SK-N-SH treated with all-trans-retinoic acid at 6 μM for 48 hours (cell line): ENCODE results near the gene SPOCD1.

ENCODE experiments used
- ATAC-seq: fragments of 200-7000 bp; cut with Tn5 transposase; 3 replicates; pipeline ENCODE4 v1.9.1; 2020; ENCODE audit warnings: mild to moderate bottlenecking, moderate library complexity
- ARNTL ChIP-seq: fragments of 450-650 bp; formaldehyde crosslinking; IDR thresholded peaks from 2 replicates; pipeline ENCODE4 v1.5.0; 2020; ENCODE audit warnings: low read depth, mild to moderate bottlenecking, moderate library complexity, borderline replicate concordance
- BACH2 ChIP-seq: fragments of 250-450 bp; sonication (Bioruptor Pico); IDR thresholded peaks from 2 replicates; pipeline ENCODE4 v1.9.0; 2021; ENCODE audit warnings: mild to moderate bottlenecking, borderline replicate concordance
- CSDC2 ChIP-seq: fragments of 250-450 bp; sonication (Bioruptor Pico); IDR thresholded peaks from 2 replicates; pipeline ENCODE4 v1.5.0; 2020; ENCODE audit warnings: mild to moderate bottlenecking, moderate library complexity
- ESRRG ChIP-seq: fragments of 250-450 bp; sonication (Bioruptor Pico); IDR thresholded peaks from 2 replicates; pipeline ENCODE4 v1.6.1; 2021; ENCODE audit warnings: mild to moderate bottlenecking
- GLIS3 ChIP-seq: fragments of 250-450 bp; sonication (Bioruptor Pico); IDR thresholded peaks from 2 replicates; pipeline ENCODE4 v1.5.0; 2020; ENCODE audit warnings: mild to moderate bottlenecking, moderate library complexity
- ISL1 ChIP-seq: fragments of 250-450 bp; sonication (Bioruptor Pico); IDR thresholded peaks from 2 replicates; pipeline ENCODE4 v2.1.2; 2022; ENCODE audit warnings: mild to moderate bottlenecking, moderate library complexity
- OSR1 ChIP-seq: fragments of 250-450 bp; sonication (Bioruptor Pico); IDR thresholded peaks from 2 replicates; pipeline ENCODE4 v1.8.0; 2022; ENCODE audit warnings: moderate library complexity, mild to moderate bottlenecking, inconsistent platforms
- PPARA ChIP-seq: fragments of 250-450 bp; sonication (Bioruptor Pico); IDR thresholded peaks from 2 replicates; pipeline ENCODE4 v1.5.0; 2020; ENCODE audit warnings: mild to moderate bottlenecking, borderline replicate concordance
- RARB ChIP-seq: fragments of 250-450 bp; sonication (Bioruptor Pico); IDR thresholded peaks from 2 replicates; pipeline ENCODE4 v1.8.0; 2021; ENCODE audit warnings: mild to moderate bottlenecking, moderate library complexity
- TCF4 ChIP-seq: fragments of 250-450 bp; sonication (Bioruptor Pico); IDR thresholded peaks from 2 replicates; pipeline ENCODE4 v1.8.0; 2021; ENCODE audit warnings: mild to moderate bottlenecking, moderate library complexity, borderline replicate concordance
- TOX ChIP-seq: fragments of 250-450 bp; sonication (Bioruptor Pico); IDR thresholded peaks from 2 replicates; pipeline ENCODE4 v1.8.0; 2021; ENCODE audit warnings: mild to moderate bottlenecking, moderate library complexity, borderline replicate concordance
- ZC3H10 ChIP-seq: fragments of 250-450 bp; sonication (Bioruptor Pico); IDR thresholded peaks from 2 replicates; pipeline ENCODE4 v1.5.1; 2021; ENCODE audit warnings: mild to moderate bottlenecking, moderate library complexity
- ZFP3 ChIP-seq: fragments of 250-450 bp; sonication (Bioruptor Pico); IDR thresholded peaks from 2 replicates; pipeline ENCODE4 v1.5.0; 2020; ENCODE audit warnings: mild to moderate bottlenecking, moderate library complexity
- ZFP30 ChIP-seq: fragments of 450-650 bp; formaldehyde crosslinking; IDR thresholded peaks from 2 replicates; pipeline ENCODE4 v1.5.0; 2022; ENCODE audit warnings: mild to moderate bottlenecking, moderate library complexity
- ZNF565 ChIP-seq: fragments of 450-650 bp; formaldehyde crosslinking; conservative IDR thresholded peaks from 2 replicates; pipeline ENCODE4 v1.5.0; 2020; ENCODE audit warnings: low read depth, mild to moderate bottlenecking, moderate library complexity
- ZNF70 ChIP-seq: fragments of 450-650 bp; formaldehyde crosslinking; IDR thresholded peaks from 2 replicates; pipeline ENCODE4 v1.5.0; 2020; ENCODE audit warnings: mild to moderate bottlenecking, moderate library complexity
- ZNF8 ChIP-seq: fragments of 450-650 bp; formaldehyde crosslinking; IDR thresholded peaks from 2 replicates; pipeline ENCODE4 v1.5.0; 2020; ENCODE audit warnings: mild to moderate bottlenecking, moderate library complexity
- TF ChIP-seq, protein P1 (sequence below): fragments of 250-450 bp; sonication (Bioruptor Pico); IDR thresholded peaks from 2 replicates; pipeline ENCODE4 v1.5.1; 2021; ENCODE audit warnings: mild to moderate bottlenecking, moderate library complexity
- TF ChIP-seq, protein P2 (sequence below): fragments of 250-450 bp; sonication (Bioruptor Pico); IDR thresholded peaks from 2 replicates; pipeline ENCODE4 v1.8.0; 2021; ENCODE audit warnings: low read depth, mild to moderate bottlenecking, moderate library complexity, borderline replicate concordance
- TF ChIP-seq, protein P3 (sequence below): fragments of 250-450 bp; sonication (Bioruptor Pico); IDR thresholded peaks from 2 replicates; pipeline ENCODE4 v1.5.1; 2020; ENCODE audit warnings: low read depth, mild to moderate bottlenecking, moderate library complexity
- TF ChIP-seq, protein P4 (sequence below): fragments of 250-450 bp; sonication (Bioruptor Pico); IDR thresholded peaks from 2 replicates; pipeline ENCODE4 v1.5.0; 2020; ENCODE audit warnings: mild to moderate bottlenecking, moderate library complexity
- TF ChIP-seq, protein P5 (sequence below): fragments of 250-450 bp; sonication (Bioruptor Pico); IDR thresholded peaks from 2 replicates; pipeline ENCODE4 v1.8.0; 2020; ENCODE audit warnings: mild to moderate bottlenecking, moderate library complexity, borderline replicate concordance

The SPOCD1 gene

DNA sequence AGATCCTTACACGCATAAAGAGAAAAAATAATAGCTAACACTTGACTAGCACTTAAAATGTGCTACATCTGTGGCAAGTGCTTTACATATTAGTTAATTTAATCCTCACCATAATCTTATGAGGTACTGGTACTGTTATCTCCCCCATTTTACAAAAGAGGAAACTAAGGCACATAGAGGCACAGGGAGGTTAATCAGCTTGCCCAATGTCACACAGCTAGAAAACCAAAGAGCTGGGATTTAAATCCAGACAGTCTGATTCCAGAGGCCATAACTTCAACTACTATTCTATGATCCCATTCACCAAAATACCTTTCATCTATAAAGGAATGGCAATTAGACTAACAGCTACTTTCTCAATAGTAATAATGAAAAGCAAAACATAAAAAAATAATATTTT lies 11.7 kb downstream of the SPOCD1 start:
- no peak for ATAC-seq

DNA sequence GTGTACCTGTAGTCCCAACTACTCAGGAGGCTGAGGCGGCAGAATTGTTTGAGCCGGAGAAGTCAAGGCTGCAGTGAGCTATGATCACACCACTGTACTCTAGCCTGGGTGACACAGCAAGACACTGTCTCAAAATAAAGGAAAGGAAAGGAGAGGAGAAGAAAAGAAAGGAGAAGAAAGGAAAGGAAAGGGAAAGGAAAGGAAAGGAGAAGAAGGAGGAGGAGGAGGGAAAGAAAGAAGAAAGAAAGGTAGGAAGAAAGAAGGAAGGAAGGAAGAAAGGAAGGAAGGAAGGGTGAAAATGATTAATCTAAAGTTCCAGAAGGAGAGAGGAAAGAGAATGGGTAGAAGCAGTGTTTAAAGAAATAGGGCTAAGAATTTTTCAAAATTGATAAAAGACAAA lies 12.2 kb downstream of the SPOCD1 start:
- no peak for ATAC-seq
- TF ChIP-seq, protein P1, sequence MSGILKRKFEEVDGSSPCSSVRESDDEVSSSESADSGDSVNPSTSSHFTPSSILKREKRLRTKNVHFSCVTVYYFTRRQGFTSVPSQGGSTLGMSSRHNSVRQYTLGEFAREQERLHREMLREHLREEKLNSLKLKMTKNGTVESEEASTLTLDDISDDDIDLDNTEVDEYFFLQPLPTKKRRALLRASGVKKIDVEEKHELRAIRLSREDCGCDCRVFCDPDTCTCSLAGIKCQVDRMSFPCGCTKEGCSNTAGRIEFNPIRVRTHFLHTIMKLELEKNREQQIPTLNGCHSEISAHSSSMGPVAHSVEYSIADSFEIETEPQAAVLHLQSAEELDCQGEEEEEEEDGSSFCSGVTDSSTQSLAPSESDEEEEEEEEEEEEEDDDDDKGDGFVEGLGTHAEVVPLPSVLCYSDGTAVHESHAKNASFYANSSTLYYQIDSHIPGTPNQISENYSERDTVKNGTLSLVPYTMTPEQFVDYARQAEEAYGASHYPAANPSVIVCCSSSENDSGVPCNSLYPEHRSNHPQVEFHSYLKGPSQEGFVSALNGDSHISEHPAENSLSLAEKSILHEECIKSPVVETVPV (CRISPR knock-in tag), result no peak
- TF ChIP-seq, protein P2, sequence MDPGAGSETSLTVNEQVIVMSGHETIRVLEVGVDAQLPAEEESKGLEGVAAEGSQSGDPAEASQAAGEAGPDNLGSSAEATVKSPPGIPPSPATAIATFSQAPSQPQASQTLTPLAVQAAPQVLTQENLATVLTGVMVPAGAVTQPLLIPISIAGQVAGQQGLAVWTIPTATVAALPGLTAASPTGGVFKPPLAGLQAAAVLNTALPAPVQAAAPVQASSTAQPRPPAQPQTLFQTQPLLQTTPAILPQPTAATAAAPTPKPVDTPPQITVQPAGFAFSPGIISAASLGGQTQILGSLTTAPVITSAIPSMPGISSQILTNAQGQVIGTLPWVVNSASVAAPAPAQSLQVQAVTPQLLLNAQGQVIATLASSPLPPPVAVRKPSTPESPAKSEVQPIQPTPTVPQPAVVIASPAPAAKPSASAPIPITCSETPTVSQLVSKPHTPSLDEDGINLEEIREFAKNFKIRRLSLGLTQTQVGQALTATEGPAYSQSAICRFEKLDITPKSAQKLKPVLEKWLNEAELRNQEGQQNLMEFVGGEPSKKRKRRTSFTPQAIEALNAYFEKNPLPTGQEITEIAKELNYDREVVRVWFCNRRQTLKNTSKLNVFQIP (CRISPR knock-in tag), result no peak
- TF ChIP-seq, protein P3, sequence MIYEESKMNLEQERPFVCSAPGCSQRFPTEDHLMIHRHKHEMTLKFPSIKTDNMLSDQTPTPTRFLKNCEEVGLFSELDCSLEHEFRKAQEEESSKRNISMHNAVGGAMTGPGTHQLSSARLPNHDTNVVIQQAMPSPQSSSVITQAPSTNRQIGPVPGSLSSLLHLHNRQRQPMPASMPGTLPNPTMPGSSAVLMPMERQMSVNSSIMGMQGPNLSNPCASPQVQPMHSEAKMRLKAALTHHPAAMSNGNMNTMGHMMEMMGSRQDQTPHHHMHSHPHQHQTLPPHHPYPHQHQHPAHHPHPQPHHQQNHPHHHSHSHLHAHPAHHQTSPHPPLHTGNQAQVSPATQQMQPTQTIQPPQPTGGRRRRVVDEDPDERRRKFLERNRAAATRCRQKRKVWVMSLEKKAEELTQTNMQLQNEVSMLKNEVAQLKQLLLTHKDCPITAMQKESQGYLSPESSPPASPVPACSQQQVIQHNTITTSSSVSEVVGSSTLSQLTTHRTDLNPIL (CRISPR knock-in tag), result no peak
- no peak for TF ChIP-seq ISL1 (CRISPR knock-in tag)
- no peak for TF ChIP-seq PPARA (CRISPR knock-in tag)
- TF ChIP-seq RARB, result no peak
- TF ChIP-seq TOX, result no peak
- TF ChIP-seq ESRRG (CRISPR knock-in tag), result no peak
- no peak for TF ChIP-seq OSR1 (CRISPR knock-in tag)
- no peak for TF ChIP-seq ZC3H10 (CRISPR knock-in tag)
- TF ChIP-seq, protein P4, sequence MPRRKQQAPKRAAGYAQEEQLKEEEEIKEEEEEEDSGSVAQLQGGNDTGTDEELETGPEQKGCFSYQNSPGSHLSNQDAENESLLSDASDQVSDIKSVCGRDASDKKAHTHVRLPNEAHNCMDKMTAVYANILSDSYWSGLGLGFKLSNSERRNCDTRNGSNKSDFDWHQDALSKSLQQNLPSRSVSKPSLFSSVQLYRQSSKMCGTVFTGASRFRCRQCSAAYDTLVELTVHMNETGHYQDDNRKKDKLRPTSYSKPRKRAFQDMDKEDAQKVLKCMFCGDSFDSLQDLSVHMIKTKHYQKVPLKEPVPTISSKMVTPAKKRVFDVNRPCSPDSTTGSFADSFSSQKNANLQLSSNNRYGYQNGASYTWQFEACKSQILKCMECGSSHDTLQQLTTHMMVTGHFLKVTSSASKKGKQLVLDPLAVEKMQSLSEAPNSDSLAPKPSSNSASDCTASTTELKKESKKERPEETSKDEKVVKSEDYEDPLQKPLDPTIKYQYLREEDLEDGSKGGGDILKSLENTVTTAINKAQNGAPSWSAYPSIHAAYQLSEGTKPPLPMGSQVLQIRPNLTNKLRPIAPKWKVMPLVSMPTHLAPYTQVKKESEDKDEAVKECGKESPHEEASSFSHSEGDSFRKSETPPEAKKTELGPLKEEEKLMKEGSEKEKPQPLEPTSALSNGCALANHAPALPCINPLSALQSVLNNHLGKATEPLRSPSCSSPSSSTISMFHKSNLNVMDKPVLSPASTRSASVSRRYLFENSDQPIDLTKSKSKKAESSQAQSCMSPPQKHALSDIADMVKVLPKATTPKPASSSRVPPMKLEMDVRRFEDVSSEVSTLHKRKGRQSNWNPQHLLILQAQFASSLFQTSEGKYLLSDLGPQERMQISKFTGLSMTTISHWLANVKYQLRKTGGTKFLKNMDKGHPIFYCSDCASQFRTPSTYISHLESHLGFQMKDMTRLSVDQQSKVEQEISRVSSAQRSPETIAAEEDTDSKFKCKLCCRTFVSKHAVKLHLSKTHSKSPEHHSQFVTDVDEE (CRISPR knock-in tag), result no peak
- TF ChIP-seq ZNF70 (CRISPR knock-in tag), result no peak
- TF ChIP-seq BACH2 (CRISPR knock-in tag), result no peak
- TF ChIP-seq ZFP30 (CRISPR knock-in tag), result no peak

More for the DNA sequence above, 11.7 kb downstream of the SPOCD1 start:
- TF ChIP-seq PPARA (CRISPR knock-in tag), result no peak
- TF ChIP-seq GLIS3 (CRISPR knock-in tag), result no peak
- TF ChIP-seq, protein P4 (CRISPR knock-in tag), result no peak
- TF ChIP-seq ZNF565 (CRISPR knock-in tag), result no peak
- no peak for TF ChIP-seq RARB
- TF ChIP-seq TOX, result no peak
- no peak for TF ChIP-seq OSR1 (CRISPR knock-in tag)
- no peak for TF ChIP-seq ZFP3 (CRISPR knock-in tag)
- TF ChIP-seq BACH2 (CRISPR knock-in tag), result no peak
- TF ChIP-seq, protein P1 (CRISPR knock-in tag), result no peak
- TF ChIP-seq ZNF70 (CRISPR knock-in tag), result no peak
- no peak for TF ChIP-seq TCF4 (CRISPR knock-in tag)
- TF ChIP-seq, protein P5, sequence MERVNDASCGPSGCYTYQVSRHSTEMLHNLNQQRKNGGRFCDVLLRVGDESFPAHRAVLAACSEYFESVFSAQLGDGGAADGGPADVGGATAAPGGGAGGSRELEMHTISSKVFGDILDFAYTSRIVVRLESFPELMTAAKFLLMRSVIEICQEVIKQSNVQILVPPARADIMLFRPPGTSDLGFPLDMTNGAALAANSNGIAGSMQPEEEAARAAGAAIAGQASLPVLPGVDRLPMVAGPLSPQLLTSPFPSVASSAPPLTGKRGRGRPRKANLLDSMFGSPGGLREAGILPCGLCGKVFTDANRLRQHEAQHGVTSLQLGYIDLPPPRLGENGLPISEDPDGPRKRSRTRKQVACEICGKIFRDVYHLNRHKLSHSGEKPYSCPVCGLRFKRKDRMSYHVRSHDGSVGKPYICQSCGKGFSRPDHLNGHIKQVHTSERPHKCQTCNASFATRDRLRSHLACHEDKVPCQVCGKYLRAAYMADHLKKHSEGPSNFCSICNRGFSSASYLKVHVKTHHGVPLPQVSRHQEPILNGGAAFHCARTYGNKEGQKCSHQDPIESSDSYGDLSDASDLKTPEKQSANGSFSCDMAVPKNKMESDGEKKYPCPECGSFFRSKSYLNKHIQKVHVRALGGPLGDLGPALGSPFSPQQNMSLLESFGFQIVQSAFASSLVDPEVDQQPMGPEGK (CRISPR knock-in tag), result no peak
- TF ChIP-seq, protein P2 (CRISPR knock-in tag), result no peak
- TF ChIP-seq ZNF8 (CRISPR knock-in tag), result no peak
- TF ChIP-seq ZC3H10 (CRISPR knock-in tag), result no peak
- TF ChIP-seq ISL1 (CRISPR knock-in tag), result no peak
- TF ChIP-seq CSDC2 (CRISPR knock-in tag), result no peak
- no peak for TF ChIP-seq ARNTL (CRISPR knock-in tag)
